ENCODE data around the gene TRERF1.

DNA sequence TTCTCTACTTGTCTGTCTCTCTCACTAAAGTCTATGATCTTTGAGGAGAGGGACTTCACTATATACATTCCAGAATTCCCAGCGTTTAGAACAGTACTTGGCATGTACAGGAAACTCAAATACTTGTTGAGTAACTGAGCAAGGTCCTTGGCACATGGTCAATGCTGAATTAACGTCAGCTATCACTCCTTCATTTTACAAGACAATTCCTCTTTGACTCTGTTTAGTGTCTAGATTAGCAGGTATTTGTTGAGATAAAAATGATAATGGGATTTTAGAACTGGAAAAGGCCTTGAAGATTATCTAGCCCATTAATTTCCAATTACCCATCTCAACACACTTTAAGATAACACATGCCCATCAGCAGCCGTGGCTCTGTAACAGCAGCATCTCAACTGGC lies 250.3 kb downstream of the TRERF1 start:
- TF ChIP-seq, protein P1, sequence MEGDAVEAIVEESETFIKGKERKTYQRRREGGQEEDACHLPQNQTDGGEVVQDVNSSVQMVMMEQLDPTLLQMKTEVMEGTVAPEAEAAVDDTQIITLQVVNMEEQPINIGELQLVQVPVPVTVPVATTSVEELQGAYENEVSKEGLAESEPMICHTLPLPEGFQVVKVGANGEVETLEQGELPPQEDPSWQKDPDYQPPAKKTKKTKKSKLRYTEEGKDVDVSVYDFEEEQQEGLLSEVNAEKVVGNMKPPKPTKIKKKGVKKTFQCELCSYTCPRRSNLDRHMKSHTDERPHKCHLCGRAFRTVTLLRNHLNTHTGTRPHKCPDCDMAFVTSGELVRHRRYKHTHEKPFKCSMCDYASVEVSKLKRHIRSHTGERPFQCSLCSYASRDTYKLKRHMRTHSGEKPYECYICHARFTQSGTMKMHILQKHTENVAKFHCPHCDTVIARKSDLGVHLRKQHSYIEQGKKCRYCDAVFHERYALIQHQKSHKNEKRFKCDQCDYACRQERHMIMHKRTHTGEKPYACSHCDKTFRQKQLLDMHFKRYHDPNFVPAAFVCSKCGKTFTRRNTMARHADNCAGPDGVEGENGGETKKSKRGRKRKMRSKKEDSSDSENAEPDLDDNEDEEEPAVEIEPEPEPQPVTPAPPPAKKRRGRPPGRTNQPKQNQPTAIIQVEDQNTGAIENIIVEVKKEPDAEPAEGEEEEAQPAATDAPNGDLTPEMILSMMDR (IDR thresholded peaks at IDR 0.05; ENCODE audit: poor library complexity) = no peak
- no peak for TF ChIP-seq EZH2 (IDR thresholded peaks at IDR 0.05; ENCODE audit: borderline replicate concordance)
- TF ChIP-seq EZH2phosphoT487 (IDR thresholded peaks at IDR 0.05; ENCODE audit: low read depth, severe bottlenecking, unreplicated experiment) = no peak
